Liver (tissue), 3 donors: ENCODE data around the gene CDH4.

Experiments
- FOXA1 ChIP-seq: IDR thresholded peaks from 2 replicates; pipeline ENCODE4 v1.6.1; 2016; ENCODE audit warnings: antibody characterized with exemption
- TAF1 ChIP-seq: conservative IDR thresholded peaks from 2 replicates; pipeline ENCODE4 v1.6.1; 2016; ENCODE audit warnings: antibody characterized with exemption, mild to moderate bottlenecking
- TF ChIP-seq, protein P1 (sequence below): fragments of 150-350 bp; IDR thresholded peaks from 2 replicates; pipeline ENCODE4 v1.5.1; 2017; ENCODE audit warnings: improper control_type of control experiment, low read depth, low read length; ENCODE audit not compliant: missing input control
- TF ChIP-seq, protein P2 (sequence below): IDR thresholded peaks from 2 replicates; pipeline ENCODE4 v1.6.1; 2016; ENCODE audit warnings: antibody characterized with exemption, mild to moderate bottlenecking
- TF ChIP-seq, protein P3 (sequence below): IDR thresholded peaks from 2 replicates; pipeline ENCODE4 v1.6.1; 2016; ENCODE audit warnings: antibody characterized with exemption
- TF ChIP-seq, protein P4 (sequence below): IDR thresholded peaks from 2 replicates; pipeline ENCODE4 v1.6.1; 2016; ENCODE audit warnings: antibody characterized with exemption
- donor health status: healthy.
- donor health status: healthy.

DNA sequence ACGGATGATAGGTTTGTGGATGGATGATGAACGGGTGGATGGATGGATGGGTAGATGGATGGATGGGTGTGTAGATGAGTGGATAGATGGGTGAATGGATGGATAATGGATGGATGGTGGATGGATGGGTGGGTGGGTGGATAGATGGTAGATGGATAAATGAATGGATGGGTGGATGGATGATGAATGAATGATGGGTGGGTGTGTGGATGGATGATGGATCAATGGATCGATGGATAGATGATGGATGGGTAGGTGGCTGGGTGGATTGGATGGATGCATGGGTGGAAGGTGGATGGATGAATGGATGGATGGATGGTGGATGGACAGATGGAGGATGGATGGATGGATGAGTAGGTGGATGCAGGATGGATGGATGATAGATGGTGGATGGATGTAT, 419.5 kb downstream of the CDH4 start:
- TF ChIP-seq, protein P1, sequence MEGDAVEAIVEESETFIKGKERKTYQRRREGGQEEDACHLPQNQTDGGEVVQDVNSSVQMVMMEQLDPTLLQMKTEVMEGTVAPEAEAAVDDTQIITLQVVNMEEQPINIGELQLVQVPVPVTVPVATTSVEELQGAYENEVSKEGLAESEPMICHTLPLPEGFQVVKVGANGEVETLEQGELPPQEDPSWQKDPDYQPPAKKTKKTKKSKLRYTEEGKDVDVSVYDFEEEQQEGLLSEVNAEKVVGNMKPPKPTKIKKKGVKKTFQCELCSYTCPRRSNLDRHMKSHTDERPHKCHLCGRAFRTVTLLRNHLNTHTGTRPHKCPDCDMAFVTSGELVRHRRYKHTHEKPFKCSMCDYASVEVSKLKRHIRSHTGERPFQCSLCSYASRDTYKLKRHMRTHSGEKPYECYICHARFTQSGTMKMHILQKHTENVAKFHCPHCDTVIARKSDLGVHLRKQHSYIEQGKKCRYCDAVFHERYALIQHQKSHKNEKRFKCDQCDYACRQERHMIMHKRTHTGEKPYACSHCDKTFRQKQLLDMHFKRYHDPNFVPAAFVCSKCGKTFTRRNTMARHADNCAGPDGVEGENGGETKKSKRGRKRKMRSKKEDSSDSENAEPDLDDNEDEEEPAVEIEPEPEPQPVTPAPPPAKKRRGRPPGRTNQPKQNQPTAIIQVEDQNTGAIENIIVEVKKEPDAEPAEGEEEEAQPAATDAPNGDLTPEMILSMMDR = no peak
- TF ChIP-seq, protein P2, sequence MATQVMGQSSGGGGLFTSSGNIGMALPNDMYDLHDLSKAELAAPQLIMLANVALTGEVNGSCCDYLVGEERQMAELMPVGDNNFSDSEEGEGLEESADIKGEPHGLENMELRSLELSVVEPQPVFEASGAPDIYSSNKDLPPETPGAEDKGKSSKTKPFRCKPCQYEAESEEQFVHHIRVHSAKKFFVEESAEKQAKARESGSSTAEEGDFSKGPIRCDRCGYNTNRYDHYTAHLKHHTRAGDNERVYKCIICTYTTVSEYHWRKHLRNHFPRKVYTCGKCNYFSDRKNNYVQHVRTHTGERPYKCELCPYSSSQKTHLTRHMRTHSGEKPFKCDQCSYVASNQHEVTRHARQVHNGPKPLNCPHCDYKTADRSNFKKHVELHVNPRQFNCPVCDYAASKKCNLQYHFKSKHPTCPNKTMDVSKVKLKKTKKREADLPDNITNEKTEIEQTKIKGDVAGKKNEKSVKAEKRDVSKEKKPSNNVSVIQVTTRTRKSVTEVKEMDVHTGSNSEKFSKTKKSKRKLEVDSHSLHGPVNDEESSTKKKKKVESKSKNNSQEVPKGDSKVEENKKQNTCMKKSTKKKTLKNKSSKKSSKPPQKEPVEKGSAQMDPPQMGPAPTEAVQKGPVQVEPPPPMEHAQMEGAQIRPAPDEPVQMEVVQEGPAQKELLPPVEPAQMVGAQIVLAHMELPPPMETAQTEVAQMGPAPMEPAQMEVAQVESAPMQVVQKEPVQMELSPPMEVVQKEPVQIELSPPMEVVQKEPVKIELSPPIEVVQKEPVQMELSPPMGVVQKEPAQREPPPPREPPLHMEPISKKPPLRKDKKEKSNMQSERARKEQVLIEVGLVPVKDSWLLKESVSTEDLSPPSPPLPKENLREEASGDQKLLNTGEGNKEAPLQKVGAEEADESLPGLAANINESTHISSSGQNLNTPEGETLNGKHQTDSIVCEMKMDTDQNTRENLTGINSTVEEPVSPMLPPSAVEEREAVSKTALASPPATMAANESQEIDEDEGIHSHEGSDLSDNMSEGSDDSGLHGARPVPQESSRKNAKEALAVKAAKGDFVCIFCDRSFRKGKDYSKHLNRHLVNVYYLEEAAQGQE = no peak
- TF ChIP-seq, protein P3, sequence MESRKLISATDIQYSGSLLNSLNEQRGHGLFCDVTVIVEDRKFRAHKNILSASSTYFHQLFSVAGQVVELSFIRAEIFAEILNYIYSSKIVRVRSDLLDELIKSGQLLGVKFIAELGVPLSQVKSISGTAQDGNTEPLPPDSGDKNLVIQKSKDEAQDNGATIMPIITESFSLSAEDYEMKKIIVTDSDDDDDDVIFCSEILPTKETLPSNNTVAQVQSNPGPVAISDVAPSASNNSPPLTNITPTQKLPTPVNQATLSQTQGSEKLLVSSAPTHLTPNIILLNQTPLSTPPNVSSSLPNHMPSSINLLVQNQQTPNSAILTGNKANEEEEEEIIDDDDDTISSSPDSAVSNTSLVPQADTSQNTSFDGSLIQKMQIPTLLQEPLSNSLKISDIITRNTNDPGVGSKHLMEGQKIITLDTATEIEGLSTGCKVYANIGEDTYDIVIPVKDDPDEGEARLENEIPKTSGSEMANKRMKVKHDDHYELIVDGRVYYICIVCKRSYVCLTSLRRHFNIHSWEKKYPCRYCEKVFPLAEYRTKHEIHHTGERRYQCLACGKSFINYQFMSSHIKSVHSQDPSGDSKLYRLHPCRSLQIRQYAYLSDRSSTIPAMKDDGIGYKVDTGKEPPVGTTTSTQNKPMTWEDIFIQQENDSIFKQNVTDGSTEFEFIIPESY = no peak
- TF ChIP-seq, protein P4, sequence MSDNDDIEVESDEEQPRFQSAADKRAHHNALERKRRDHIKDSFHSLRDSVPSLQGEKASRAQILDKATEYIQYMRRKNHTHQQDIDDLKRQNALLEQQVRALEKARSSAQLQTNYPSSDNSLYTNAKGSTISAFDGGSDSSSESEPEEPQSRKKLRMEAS = no peak
- no peak for TF ChIP-seq FOXA1
- TF ChIP-seq TAF1 = no peak
